IMR-90 (cell line): ENCODE measurements around the gene CRISPLD2.
"Not testable (repeated sequence)": the region's sequence is repeated elsewhere in the genome, so short reads cannot be mapped to it uniquely, and the experiment has no call there.

Source experiments
- POLR2A ChIP-seq: IDR thresholded peaks from 2 replicates; pipeline ENCODE4 v1.6.1; 2012; ENCODE audit warnings: mild to moderate bottlenecking, low read depth, low read length
- TF ChIP-seq, protein P1 (sequence below): conservative IDR thresholded peaks from 2 replicates; pipeline ENCODE4 v1.5.1; 2012; ENCODE audit warnings: mild to moderate bottlenecking, low read depth, low read length, improper control_type of control experiment

DNA sequence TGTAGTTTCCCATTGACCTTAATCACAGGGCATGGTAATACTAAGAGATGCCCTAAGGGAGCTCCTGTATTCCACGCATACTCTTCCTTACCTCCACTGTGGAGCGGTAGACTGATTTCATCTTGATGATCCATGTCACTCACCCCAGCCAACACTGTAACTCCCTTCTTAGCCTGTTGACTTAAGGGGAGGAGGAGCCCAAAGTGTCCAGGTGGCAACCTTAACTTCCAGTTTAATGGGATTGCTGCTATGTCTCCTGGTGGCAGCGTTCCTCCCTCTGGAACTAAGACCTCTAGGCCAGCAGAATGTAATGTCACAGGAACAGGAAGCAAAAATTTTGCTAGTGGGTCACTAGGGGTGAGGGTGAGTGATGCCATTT, 36.4 kb downstream of the CRISPLD2 start:
- not testable (repeated sequence) for TF ChIP-seq POLR2A
- TF ChIP-seq, protein P1, sequence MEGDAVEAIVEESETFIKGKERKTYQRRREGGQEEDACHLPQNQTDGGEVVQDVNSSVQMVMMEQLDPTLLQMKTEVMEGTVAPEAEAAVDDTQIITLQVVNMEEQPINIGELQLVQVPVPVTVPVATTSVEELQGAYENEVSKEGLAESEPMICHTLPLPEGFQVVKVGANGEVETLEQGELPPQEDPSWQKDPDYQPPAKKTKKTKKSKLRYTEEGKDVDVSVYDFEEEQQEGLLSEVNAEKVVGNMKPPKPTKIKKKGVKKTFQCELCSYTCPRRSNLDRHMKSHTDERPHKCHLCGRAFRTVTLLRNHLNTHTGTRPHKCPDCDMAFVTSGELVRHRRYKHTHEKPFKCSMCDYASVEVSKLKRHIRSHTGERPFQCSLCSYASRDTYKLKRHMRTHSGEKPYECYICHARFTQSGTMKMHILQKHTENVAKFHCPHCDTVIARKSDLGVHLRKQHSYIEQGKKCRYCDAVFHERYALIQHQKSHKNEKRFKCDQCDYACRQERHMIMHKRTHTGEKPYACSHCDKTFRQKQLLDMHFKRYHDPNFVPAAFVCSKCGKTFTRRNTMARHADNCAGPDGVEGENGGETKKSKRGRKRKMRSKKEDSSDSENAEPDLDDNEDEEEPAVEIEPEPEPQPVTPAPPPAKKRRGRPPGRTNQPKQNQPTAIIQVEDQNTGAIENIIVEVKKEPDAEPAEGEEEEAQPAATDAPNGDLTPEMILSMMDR = not testable (repeated sequence)
